HG03439 (cell line): ENCODE data around the gene ADGRL3.
"Not testable (repeated sequence)": the region's sequence is repeated elsewhere in the genome, so short reads cannot be mapped to it uniquely, and the experiment has no call there.

Experiments used
- ATAC-seq: cut with Tn5 transposase; IDR thresholded peaks from one replicate; pipeline ENCODE4 v1.9.1; 2021; ENCODE audit warnings: mild to moderate bottlenecking, moderate library complexity; ENCODE audit not compliant: unreplicated experiment

ADGRL3 gene

DNA sequence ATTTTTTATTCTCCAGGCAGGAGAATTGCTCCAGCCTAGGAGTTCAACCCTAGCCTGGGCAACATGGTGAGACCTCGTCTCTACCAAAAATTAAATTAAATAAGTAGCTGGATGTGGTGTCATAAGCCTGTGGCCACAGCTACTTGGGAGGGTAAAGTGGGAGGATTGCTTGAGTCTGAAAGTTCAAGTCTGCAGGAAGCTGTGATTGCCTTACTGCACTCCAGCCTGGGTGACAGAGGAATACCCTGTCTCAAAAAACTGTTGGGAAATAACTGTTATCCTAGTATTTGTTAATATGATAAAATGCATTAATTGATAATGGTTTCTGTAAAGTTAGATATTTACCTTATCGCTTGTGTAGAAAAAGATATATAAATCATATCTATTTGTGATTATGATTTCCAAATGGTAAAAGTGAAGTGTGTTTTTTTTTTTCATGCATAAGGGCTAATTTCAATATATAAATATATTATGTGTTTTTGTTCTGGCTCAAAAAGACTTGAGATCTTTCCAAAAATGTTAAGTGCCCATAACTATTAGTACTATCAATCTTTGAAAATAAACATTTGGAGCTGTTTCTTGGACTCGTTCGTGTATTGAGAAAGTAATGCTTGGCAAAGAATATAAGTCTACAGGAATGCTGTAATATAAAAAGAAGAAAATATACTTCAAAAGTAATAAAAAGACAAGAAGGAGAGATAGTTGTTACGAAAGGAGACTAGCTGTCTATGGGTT is 396.6 kb downstream of the ADGRL3 start:
- no peak for ATAC-seq

DNA sequence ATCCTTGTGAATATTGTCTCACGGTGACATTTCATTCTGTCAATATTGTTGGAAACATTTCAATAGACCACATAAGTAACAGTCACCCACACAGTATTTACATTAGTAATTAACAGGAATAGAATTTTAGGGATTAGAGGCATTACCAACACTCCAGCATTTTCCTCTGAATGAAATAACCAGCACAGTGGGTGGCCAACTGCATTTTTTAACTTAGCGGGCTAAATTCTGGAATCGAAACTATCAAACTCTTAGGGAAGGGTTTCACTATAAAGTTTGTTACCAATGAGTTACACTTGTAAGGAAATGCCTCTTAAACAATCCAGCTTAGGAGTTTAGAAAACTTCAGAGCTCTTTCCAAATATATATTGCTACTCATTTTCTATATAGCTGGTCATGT is 403.0 kb downstream of the ADGRL3 start:
- no peak for ATAC-seq

DNA sequence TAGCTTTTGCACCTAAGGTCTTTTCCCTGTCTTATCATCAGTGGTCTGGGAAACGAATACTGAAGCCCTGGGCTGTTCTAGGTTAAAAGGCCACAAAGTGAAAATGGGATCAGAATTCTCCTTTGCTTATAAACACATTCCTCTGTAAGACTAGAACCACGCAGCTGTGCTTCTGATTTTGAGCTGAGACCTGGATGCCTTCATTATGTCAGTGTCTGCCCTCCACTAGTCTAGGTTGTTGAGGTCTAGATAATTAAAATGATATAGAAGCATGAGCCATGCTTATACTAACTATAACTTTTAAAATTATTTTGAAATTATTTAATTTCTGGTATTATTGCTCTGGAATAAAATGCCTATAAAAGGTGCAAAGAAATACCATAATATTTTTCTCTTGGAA is 403.9 kb downstream of the ADGRL3 start:
- no peak for ATAC-seq

DNA sequence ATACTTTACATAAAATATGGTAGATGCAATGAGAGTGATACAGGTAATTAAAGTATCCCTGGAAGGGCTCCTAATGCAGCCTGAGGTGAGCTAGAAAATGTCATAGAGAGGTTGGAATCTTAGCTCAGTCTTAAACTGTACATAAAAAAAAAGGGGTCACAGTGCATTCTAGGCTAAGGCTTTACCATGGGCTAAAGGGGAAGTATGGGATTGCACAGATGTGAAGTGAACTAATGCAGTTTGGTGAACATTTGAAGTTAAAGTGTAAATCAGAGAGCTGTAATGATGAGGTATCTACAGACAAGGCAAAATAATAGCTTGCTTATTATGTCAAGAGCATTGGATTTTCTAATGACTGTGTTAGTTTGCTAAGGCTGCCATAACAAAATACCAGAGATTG is 405.9 kb downstream of the ADGRL3 start:
- no peak for ATAC-seq

DNA sequence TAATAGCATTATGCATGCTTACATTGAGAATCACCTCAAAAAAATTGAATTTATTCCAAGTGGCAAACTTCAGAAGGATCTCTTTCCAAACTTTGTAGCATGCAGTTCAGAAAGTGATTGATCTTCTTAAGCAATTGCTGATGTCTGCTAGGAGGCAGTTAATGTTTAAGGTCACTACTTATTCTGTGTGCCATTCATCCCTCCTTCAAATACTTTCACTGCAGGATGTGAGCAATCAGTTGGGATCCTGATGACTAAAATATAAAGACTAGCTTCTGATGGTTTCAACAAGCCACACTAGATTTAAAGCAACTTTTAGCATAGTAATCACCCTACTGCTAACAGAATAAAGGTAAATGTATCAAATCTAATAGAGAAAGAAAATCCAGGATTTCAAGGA is 414.1 kb downstream of the ADGRL3 start:
- ATAC-seq = no peak

DNA sequence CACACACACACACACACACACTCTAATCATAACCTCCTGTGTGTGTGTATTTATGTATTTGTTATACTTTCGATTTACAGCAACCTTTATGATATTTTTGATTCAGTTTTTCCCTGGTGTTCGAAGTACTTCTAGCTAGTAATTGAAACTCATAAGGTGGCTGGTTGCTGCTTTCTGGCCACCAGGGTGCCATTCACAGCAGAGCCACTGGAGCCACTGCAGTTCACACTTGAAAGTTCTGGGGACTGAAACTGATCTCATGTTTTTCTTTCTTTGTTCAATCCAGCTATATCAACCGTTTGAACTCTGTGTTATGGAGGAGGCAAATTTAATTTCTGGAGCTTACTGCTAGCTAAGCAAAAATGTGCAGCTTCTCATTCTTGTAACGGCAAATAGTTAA is 419.4 kb downstream of the ADGRL3 start:
- no peak for ATAC-seq

DNA sequence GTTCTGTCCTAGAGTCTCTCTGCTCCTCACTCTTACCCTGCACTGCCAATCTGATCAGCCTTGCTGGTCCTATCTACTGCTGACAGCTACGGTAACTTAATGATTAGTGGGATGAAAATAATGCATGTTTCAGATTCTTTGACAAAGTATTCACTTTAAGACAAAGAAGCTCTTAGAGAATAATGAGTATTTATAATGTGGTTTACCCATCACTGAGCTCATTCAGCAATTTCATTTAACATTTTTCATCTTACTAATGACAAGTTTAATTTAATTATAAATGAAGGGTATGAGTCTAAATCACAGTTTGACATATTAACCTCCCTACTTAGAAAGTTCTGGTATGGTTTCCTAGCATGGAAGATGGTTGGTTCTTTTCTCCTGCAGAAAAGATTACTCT is 428.2 kb downstream of the ADGRL3 start:
- no peak for ATAC-seq

DNA sequence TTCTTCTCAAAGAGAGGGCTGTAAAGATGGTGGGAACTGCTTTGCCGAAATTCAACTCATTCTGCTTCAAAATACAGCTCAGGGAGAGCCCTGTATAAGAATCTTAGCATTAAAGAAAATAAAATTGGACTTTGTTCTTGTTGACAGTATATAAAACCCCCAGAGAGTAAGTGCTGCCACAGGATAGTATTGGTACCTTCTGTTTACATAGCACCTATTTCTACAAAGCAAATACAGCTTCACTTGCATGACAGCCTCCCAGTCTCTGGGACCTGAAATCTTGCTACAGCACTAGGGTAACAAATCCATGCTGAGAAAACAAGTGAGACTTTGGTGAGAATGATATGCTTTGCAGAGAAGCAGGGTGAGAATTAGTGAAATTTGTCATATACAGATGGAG is 428.6 kb downstream of the ADGRL3 start:
- ATAC-seq = no peak

DNA sequence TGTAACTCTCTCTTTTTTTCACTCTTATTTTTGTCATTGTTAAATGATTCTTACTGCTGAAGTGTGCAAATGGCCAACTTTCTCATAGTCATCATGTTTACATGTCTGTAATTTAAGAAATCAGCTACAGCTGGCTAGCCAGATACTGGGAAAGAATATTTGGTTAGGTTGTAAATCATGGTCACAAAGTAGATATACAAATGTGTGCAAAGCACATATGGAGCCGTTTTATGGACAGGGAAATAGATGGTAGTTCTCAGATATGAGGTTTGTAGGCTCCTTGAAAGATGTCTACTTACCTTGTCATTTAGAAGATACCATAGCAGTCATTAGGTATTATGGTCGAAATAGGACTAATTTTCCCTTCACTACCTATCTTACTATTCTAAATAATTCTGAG is 430.4 kb downstream of the ADGRL3 start:
- no peak for ATAC-seq

DNA sequence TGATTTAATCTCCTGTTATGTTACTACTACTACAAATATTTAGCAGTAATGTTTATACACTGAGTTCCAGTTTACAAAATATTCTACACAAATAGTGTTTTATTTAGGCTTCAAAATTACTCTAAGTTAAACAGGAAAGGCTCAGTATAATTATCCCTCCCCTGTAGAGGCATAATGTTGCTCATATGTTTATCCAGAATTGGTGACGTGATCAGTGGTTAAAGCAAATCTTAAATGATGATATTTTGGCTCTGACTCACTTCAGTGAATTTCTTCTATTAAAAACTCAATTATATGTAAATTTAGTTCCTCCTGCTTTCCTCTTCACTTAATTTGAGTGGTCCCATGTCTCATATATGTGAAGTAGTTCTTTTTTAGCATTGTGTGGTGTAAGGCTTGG is 438.5 kb downstream of the ADGRL3 start:
- ATAC-seq = no peak

DNA sequence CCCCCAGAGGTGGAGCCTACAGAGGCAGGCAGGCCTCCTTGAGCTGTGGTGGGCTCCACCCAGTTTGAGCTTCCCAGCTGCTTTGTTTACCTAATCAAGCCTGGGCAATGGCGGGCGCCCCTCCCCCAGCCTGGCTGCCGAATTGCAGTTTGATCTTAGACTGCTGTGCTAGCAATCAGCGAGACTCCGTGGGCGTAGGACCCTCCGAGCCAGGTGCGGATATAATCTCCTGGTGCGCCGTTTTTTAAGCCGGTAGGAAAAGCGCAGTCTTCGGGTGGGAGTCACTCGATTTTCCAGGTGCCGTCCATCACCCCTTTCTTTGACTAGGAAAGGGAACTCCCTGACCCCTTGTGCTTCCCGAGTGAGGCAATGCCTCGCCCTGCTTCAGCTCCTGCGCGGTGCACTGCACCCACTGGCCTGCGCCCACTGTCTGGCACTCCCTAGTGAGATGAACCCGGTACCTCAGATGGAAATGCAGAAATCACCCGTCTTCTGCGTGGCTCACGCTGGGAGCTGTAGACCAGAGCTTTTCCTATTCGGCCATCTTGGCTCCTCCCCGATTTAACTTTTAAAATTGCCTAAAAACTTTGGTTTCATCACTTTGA is 446.7 kb downstream of the ADGRL3 start:
- not testable (repeated sequence) for ATAC-seq

DNA sequence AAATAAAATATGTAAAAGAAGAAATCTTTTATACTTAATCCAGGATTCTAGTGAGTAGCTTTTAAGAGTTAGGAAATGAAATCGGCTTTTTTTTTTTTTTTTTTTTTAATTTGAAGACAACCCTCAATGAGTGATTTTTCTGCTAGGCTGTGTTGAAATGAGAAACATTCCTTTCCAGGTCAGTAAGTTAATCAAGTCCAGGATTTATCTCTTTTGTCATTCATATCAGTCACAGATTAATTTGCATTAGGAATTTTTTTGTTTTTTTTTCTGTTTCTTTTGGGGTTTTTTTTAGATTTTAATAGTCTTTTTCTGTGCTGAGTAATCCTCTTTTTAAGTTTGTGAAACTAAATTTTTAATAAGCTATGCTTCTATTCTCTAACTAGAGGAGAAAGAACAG is 448.1 kb downstream of the ADGRL3 start:
- no peak for ATAC-seq

DNA sequence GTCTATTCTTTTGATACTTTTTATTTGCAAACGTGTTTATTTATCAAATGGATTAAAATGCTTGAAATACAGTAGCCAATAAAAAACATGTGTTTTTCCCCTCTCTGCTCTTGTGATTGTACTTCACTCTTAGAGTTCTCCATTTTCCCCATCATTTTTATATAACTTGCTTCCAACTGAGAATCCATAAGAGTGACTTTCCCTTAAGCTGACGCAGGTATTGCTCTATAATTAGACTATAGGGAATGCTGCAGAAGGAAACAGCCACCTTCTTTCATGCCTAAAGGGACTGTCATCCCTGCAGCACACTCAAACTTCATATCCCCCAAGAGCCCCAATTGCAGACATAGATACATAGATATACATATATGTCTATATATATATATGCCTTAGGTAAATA is 456.9 kb downstream of the ADGRL3 start:
- ATAC-seq = no peak

DNA sequence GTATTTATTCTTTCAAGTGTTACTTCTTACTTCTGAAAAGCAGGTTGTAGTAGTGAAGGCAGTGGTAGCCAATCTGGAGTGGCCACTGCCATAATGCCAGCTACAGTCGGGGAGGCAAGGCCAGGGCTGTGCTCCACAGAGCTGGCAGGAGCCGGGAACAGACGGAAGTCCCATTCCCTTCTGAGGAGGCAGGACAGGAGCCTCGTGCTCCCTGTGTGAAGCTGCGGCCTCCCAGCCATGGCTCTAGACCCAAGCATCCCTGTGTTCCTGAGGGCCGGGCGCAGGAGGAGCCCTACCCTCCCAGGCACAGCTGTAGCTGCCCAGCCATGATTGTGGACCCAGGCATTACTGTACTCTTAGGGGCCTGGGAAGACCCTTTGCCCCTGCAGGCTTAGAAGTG is 461.8 kb downstream of the ADGRL3 start:
- no peak for ATAC-seq

DNA sequence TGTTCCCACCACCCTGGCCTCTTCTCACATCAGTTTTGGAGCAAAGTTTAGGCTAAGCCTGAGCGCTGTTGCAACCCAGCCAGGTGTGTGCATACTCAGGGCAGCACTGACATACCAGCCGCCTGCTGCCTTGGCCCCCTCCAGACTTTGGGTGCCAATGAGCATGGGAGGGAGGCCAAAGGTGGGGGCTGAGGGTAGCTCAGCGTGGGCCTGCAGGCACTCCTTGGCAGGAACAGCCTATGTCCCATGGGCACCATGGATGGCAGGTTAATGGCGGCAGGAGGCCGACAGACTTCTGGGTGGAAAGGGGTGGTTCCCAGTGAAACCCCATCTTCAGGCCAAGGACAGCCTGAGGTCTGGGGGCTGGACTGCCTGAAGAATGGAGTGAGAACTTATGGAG is 462.2 kb downstream of the ADGRL3 start:
- no peak for ATAC-seq

DNA sequence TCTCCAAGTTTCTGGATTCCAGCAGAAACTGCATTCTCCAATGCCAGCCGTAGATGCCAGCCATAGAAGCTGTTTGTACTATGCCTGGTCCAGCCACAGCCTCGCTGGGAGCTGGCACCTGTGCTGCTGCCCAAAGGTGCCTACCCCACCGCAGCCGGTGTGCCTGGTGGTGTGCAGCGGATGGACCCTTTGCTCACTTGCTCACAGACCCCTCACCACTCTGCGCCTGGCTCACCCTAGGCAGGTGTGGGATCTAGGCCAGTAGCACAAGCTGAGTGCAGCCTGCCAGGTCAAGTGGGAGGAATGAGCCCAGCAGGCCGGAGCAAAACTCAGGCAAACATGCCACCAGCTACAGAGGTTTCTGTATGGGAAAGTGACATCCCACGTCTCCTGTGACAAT is 463.2 kb downstream of the ADGRL3 start:
- no peak for ATAC-seq

DNA sequence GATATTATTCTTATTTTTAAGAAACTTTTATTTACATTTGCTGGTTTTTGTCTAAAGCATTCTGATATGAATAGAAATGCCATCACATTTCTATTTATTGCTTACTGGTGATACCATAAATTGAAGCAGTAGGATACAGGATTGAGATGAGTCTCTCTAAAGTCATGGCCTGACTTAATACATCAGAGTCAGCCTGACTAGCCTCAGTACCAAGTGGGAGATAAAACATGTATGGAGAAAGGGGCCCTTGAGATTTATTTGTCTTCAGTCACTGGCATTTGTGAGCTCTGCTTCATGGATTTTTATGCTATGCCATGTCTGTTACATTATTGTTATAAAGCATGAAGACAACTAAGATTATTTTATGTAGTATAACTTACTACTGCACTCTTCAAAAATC is 465.5 kb downstream of the ADGRL3 start:
- ATAC-seq = no peak

DNA sequence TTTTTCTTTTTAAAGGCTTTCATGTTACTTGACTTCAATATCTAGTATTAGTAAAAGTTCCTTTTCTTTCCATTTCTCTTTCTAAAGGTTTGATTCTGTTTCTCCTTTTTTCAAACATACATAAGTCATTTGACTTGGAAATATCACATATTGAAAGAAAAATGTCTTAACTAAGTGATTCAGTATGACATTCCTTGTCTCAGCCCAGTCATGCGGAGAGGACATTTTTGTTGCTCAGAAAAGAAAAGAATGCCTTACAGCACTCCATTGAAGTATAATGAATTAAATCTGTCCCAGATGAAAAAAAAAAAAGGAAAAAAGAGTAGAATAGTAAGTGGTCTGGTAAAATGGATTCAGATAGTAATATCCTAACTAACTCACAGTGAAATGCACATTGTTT is 466.1 kb downstream of the ADGRL3 start:
- ATAC-seq = no peak

DNA sequence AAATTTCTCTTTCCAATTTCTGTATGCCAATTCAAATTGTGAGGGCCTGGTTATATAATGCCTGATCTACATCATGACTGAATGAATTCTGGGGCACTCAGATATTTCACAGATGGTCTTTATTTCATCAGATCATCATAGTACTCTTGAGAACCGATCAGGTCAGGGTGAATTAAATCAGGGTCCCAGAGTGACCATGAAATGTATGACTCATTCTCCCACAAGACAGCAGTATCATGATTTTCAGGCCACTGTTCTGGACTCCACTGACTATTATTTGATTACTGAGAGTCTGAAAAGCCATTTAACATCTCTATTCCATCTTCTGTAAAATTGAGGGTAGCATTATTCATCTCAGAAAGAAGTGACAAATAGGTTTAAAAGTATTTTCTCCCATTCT is 471.5 kb downstream of the ADGRL3 start:
- ATAC-seq = no peak

DNA sequence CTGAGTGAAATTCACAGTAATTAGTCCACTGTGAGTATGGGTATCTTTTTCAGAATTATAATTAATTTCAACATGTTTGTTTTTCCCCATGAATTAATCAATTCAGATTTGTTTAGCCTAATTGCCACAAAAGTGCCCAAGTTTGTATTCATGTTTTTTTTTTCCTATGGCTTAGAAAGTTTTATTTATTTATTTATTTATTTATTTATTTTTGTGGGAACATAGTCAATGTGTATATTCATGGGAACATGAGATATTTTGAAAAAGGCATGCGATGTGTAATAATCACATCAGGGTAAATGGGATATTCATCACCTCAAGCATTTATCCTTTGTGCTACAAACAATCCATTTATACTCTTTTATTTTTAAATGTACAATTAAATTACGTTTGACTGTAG is 475.3 kb downstream of the ADGRL3 start:
- no peak for ATAC-seq

DNA sequence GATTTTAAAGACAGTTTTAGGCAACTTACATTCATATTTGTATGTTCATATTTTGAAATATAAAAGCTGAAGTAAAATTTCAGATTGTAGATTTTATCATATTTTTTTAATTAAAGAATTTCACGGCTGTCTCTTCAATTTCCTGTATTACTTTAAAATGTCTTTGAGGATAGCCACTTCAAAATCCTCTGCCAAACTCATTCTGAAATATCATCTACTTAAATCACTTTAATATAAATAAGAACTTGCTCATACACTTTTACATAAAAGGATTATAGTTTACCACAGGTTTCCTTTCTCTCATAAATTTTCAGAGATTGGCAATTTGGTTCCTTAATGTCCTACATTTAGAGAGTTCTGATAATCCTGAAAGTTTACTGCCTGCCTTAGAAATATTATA is 478.2 kb downstream of the ADGRL3 start:
- ATAC-seq = no peak

DNA sequence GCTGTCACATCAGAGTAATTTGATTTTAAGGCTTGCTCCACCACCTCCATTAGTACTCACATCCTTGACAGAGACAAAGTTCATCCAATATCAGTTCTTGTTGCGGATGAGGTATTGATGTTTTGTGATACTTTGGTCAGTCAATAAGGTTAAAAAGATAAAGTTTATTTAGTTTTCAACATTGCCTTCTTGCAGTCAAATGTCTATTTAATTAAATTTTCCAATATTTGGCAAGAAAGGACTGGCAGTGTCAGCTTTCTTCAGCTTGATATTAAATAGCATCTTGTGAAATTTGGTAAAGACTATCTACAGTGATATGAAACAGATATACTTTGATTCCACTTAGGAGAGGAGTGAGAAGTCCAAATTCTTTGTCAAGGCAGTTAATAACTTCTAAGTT is 493.4 kb downstream of the ADGRL3 start:
- ATAC-seq = no peak

DNA sequence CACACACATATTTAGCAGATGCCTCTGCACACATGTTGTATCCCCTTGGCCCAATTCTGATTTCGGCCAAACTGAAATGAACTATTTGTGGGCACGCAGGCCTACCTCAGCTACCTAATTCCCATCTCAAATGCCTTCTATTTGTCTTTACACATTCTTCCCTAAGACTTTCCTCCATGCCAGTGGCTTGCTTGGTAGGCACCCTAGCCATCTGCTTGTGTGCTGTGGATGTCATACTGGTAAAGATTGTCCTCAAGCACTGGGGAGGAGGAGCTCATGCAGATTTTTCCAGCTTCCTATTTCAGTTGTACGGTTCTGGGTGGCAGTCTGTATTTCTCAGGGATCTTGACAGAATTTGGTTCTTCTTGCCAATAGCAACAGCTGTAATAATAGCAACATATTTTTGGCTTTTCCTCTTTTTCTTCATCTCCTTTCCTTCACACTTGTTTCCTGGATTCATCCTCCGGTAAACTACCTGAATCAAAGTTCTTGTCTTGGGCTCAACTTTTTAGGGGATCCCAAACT is 514.3 kb downstream of the ADGRL3 start:
- ATAC-seq = no peak
